Neural cell (in vitro differentiated cells): ENCODE data around the gene CHKB.

Experiments used
- EZH2 ChIP-seq: fragments of 200-600, 300-800 bp; shearing (Covaris generic), sonication (generic); IDR thresholded peaks from 2 replicates; pipeline ENCODE4 v1.6.1; 2014; ENCODE audit warnings: antibody characterized with exemption, low read length, borderline replicate concordance, mild to moderate bottlenecking; ENCODE audit not compliant: insufficient read depth, poor library complexity, severe bottlenecking
- POLR2AphosphoS5 ChIP-seq: IDR thresholded peaks from 2 replicates; pipeline ENCODE4 v1.6.1; 2012
- SMC3 ChIP-seq: fragments of 450-650 bp; conservative IDR thresholded peaks from 2 replicates; pipeline ENCODE4 v1.6.1; 2014; ENCODE audit warnings: antibody characterized with exemption, mild to moderate bottlenecking, moderate library complexity; ENCODE audit not compliant: poor library complexity
- TF ChIP-seq, protein P1 (sequence below): fragments of 450-650 bp; IDR thresholded peaks from 2 replicates; pipeline ENCODE4 v1.5.1; 2014; ENCODE audit warnings: antibody characterized with exemption, mild to moderate bottlenecking, moderate library complexity; ENCODE audit not compliant: poor library complexity, severe bottlenecking

DNA sequence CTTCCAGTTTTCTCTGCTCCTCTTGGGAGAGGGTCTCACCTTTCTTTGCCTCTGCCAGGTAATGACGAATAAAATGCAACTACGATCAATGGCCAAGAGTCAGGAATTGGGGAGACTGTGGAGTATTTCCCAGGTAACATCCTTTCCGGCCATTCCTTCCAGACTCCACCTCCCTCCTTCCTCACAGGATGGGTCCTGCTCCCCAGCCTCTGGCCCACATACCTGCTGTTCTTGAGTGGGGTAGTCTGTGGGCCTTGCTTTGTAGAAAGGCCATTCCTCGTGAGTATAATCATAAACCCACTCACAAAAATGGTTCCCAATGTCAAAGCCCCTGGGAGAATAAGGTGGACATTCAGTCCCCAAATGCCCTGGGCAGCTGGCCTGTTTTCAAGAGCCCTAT is 2.9 kb downstream of the CHKB start:
- TF ChIP-seq POLR2AphosphoS5: no peak
- TF ChIP-seq, protein P1, sequence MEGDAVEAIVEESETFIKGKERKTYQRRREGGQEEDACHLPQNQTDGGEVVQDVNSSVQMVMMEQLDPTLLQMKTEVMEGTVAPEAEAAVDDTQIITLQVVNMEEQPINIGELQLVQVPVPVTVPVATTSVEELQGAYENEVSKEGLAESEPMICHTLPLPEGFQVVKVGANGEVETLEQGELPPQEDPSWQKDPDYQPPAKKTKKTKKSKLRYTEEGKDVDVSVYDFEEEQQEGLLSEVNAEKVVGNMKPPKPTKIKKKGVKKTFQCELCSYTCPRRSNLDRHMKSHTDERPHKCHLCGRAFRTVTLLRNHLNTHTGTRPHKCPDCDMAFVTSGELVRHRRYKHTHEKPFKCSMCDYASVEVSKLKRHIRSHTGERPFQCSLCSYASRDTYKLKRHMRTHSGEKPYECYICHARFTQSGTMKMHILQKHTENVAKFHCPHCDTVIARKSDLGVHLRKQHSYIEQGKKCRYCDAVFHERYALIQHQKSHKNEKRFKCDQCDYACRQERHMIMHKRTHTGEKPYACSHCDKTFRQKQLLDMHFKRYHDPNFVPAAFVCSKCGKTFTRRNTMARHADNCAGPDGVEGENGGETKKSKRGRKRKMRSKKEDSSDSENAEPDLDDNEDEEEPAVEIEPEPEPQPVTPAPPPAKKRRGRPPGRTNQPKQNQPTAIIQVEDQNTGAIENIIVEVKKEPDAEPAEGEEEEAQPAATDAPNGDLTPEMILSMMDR: no peak
- TF ChIP-seq EZH2: no peak
- TF ChIP-seq SMC3: no peak
